Measurements from ENCODE around the gene LGALSL. TPM values are rescaled to one million over a fixed set of nuclear protein-coding genes. Genes with fewer than 3 reads are reported as not detected.

LGALSL gene
- total RNA-seq, 1 experiment from 2014 or later, result 14.2 TPM

DNA sequence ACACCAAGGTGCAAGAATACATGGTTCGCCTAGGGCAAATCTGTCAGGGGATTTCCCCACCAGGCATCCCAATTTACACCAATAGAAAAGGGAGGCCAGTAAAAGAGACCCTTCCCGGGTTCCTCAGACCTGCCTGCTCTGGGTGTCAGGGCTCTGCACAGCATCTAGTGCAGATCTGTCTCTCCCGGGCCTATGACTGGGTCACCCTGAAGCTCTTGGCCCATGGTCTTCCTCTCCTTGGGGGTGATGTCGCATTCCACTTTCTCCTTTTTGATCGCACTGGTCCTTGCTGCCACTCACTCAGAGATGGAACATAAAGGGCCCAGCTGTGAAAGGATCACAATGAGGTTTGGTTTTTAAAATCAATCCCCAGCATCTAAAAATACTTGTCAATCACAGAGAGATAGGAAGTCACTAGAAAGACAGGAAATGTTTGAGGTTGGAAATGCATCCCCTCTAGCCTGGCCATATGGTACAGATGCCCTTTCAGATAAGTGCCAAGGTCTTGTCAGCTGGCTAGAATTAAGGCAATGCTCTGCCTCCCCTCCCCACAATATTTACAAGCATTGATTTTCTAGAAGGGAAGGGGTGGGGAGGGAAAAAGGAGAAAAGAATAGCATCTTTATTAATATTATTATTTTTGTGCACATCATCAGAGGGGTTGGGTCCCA is 35.3 kb downstream of the LGALSL start:
- TF ChIP-seq FOSL1 (IDR thresholded peaks at IDR 0.05; ENCODE audit: low read depth) (no peak), RAD21 (IDR thresholded peaks at IDR 0.05; ENCODE audit: low read depth) (no peak), ZFX (IDR thresholded peaks at IDR 0.05) (no peak), CBX3 (IDR thresholded peaks at IDR 0.05; ENCODE audit: low read depth) (no peak), ELF1 (IDR thresholded peaks at IDR 0.05; ENCODE audit: borderline replicate concordance, low read depth) (no peak), SRF (IDR thresholded peaks at IDR 0.05; ENCODE audit: low read depth) (no peak), POLR2A (IDR thresholded peaks at IDR 0.05; ENCODE audit: borderline replicate concordance, extremely low read depth, insufficient read depth, insufficient read length) (no peak), SIN3A (IDR thresholded peaks at IDR 0.05; ENCODE audit: low read depth) (no peak), POLR2AphosphoS5 (IDR thresholded peaks at IDR 0.05; ENCODE audit: low read depth, low read length) (no peak)
- TF ChIP-seq, protein P1, sequence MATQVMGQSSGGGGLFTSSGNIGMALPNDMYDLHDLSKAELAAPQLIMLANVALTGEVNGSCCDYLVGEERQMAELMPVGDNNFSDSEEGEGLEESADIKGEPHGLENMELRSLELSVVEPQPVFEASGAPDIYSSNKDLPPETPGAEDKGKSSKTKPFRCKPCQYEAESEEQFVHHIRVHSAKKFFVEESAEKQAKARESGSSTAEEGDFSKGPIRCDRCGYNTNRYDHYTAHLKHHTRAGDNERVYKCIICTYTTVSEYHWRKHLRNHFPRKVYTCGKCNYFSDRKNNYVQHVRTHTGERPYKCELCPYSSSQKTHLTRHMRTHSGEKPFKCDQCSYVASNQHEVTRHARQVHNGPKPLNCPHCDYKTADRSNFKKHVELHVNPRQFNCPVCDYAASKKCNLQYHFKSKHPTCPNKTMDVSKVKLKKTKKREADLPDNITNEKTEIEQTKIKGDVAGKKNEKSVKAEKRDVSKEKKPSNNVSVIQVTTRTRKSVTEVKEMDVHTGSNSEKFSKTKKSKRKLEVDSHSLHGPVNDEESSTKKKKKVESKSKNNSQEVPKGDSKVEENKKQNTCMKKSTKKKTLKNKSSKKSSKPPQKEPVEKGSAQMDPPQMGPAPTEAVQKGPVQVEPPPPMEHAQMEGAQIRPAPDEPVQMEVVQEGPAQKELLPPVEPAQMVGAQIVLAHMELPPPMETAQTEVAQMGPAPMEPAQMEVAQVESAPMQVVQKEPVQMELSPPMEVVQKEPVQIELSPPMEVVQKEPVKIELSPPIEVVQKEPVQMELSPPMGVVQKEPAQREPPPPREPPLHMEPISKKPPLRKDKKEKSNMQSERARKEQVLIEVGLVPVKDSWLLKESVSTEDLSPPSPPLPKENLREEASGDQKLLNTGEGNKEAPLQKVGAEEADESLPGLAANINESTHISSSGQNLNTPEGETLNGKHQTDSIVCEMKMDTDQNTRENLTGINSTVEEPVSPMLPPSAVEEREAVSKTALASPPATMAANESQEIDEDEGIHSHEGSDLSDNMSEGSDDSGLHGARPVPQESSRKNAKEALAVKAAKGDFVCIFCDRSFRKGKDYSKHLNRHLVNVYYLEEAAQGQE (IDR thresholded peaks at IDR 0.05; ENCODE audit: low read depth), result no peak
- TF ChIP-seq, protein P2, sequence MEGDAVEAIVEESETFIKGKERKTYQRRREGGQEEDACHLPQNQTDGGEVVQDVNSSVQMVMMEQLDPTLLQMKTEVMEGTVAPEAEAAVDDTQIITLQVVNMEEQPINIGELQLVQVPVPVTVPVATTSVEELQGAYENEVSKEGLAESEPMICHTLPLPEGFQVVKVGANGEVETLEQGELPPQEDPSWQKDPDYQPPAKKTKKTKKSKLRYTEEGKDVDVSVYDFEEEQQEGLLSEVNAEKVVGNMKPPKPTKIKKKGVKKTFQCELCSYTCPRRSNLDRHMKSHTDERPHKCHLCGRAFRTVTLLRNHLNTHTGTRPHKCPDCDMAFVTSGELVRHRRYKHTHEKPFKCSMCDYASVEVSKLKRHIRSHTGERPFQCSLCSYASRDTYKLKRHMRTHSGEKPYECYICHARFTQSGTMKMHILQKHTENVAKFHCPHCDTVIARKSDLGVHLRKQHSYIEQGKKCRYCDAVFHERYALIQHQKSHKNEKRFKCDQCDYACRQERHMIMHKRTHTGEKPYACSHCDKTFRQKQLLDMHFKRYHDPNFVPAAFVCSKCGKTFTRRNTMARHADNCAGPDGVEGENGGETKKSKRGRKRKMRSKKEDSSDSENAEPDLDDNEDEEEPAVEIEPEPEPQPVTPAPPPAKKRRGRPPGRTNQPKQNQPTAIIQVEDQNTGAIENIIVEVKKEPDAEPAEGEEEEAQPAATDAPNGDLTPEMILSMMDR (IDR thresholded peaks at IDR 0.05 in 2 of 3, conservative IDR thresholded peaks at IDR 0.05 in 1 of 3; ENCODE audit: borderline replicate concordance in 1 of 3, insufficient read depth in 1 of 3, low read depth in 2 of 3, low read length in 2 of 3), result no peak
- intact Hi-C loops (cut with micrococcal nuclease), result no loop called here
- Histone ChIP-seq H3K4me3 (replicated peaks in 1 of 2; ENCODE audit: low read depth in 1 of 2, low read length in 2 of 2) (no peak overlapping the region), H3K4me2 (ENCODE audit: low read length) (no peak overlapping the region), H2AFZ (ENCODE audit: low read depth, low read length, poor library complexity, severe bottlenecking) (no peak overlapping the region), H3K79me2 (ENCODE audit: insufficient read depth, low read length) (no peaks in the 10 kb centered on the region), H3K36me3 (ENCODE audit: control insufficient read depth in 1 of 2, insufficient read depth in 2 of 2, low read length in 2 of 2) (no peaks in the 10 kb centered on the region), H3K27ac (ENCODE audit: low read depth, low read length) (no peak overlapping the region), H3K27me3 (ENCODE audit: insufficient read depth, low read length) (no peaks in the 10 kb centered on the region; the same call in 1 of the 2 replicates), H3K9me3 (ENCODE audit: control insufficient read depth in 1 of 2, insufficient read depth in 1 of 2, low read depth in 1 of 2, low read length in 2 of 2) (no peaks in the 10 kb centered on the region), H3K4me1 (ENCODE audit: control insufficient read depth in 1 of 2, insufficient read depth in 2 of 2, low read length in 2 of 2) (peaks cover 0 to 4% of the 10 kb centered on the region in 2 experiments; a peak in 1 of 4 replicates), H3K9ac (ENCODE audit: low read length) (no peak overlapping the region), H3K9me2 (ENCODE audit: insufficient read depth) (no peaks in the 10 kb centered on the region), H4K20me1 (ENCODE audit: insufficient read depth) (no peaks in the 10 kb centered on the region)
- CTCF ChIA-PET, result interaction anchor here (0.9 kb wide), 1 partner anchor 140 kb away, joined by 4 read pairs; no protein-coding TSS in a partner anchor
- RAD21 ChIA-PET (ENCODE audit: low non-redundant PET in 1 of 2, low total read pairs in 2 of 2, uncharacterized antibody in 2 of 2, unreplicated experiment in 2 of 2), result no interaction called here
- BruUV-seq (replicated peaks), result no TSS peak
- ATAC-seq (no peak), DNase-seq (ENCODE audit: low read depth, low spot score) (no peak)
- POLR2A ChIA-PET, result no interaction called here

All from HCT116 (cell line).